NK-92 (cell line): ENCODE results near the gene TRAF3.
"Not testable (repeated sequence)": the region's sequence is repeated elsewhere in the genome, so short reads cannot be mapped to it uniquely, and the experiment has no call there.

Source experiments
- DNase-seq: peaks from one replicate; lab custom pipeline; 2025; ENCODE audit not compliant: unreplicated experiment; lab: John Stamatoyannopoulos, UW

TRAF3 gene

GRCh38 chr14:102827716-102828115 lies 50.5 kb downstream of the TRAF3 start:
- DNase-seq: no peak

DNA sequence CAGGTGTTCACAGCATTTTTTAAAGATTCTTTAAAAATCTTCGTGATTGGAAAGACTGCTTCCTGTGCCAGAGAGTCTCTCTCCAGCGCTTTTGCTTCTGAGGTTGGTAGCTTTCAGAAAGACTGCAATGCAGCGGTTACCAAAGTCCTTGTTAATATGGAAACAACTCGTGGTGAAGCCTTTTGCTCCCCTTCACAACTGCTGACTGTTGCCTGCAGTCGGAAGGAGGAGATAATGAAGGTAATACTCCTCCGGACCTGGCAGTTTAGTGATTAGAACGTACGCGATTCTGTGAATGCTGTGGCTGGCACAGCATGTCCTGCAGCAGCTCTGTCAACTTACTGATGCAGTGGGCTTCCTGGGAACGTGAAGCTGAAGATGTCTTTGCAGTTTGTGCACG lies 50.9 kb downstream of the TRAF3 start:
- DNase-seq: no peak

GRCh38 chr14:102829016-102829548 lies 51.8 kb downstream of the TRAF3 start:
- no peak for DNase-seq

GRCh38 chr14:102830474-102831045 lies 53.3 kb downstream of the TRAF3 start:
- DNase-seq: no peak

DNA sequence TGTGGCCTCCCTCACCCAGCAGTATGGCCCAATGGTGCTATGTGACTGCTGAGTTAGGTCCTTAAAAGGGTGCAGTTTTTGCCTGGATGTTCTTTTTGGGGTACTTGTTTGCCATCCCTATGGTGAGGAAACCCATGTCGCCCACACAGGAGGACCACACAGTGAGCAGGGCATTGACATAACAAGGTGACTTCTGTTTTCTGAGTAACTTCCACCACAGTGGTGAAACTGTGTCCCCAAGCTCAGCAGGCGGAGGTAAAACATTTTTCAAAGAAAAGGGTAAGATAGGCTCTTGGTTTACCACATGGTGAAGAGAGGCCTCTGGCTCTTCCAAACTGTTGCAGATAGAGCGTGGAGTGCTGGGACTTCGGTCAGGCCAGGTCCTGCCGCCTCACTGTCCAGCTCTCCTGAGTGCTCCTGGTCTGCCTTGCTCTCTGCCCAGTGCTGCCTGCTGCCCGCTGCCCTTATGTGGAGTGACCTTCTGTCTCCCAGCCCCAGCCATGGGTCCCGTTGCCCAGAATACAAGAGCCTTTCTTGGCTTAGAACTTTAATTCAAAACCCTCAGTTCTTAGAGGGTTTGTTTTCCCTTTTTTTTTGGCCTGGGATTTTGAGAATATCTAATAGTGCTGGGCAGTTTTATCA lies 54.0 kb downstream of the TRAF3 start:
- no peak for DNase-seq

DNA sequence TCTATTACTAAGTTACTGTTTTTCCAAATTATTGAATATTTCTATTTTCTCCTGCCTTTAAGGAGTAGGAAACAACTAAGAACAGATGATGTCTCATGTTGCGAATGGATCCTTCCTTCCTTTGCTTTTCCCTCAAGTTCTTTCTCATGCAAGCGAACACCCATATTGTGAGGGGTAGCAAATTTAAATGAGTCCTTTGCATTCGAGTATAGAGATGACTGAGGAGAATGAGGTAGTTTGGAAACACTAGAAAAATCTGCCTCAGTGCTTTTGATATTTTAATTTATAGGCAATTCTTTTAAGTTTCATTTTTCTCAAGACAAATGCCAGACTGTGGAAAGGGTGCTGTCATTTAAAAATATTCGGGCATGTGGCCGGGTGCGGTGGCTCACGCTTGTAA lies 56.1 kb downstream of the TRAF3 start:
- no peak for DNase-seq

DNA sequence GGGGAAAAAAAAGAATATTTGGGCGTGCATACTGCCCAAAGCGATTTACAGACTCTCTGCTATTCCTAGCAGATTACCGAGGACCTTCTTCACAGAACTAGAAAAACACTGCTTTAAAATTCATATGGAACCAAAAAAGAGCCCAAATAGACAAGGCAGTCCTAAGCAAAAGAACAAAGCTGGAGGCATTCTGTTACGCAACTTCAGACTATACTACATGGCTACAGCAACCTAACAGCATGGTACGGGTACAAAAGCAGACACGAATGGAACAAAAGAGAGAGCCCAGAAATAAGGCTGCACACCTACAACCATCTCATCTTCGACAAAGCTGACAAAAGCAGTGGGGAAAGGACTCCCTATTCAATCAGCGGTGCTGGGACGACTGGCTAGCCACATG lies 56.7 kb downstream of the TRAF3 start:
- DNase-seq: no peak

DNA sequence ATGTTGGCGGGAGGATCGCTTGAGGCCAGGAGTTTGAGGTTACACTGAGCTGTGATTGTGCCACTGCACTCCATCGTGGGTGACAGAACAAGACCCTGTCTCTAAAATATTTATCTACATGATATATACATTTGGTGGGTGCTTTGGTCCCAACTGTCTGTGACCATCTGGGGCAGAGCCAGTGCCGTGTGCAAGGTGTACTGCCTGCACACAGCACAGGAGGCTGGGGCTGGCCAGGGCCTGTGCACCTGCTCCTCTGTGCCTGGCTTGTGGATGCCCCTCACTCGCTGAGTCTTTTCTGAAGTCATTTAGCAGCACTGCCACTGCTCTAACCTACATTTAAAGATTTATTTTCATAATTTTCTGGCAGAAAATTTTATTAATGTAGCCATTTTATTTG lies 58.7 kb downstream of the TRAF3 start:
- DNase-seq: no peak

GRCh38 chr14:102837120-102837519 lies 59.9 kb downstream of the TRAF3 start:
- DNase-seq: not testable (repeated sequence)

DNA sequence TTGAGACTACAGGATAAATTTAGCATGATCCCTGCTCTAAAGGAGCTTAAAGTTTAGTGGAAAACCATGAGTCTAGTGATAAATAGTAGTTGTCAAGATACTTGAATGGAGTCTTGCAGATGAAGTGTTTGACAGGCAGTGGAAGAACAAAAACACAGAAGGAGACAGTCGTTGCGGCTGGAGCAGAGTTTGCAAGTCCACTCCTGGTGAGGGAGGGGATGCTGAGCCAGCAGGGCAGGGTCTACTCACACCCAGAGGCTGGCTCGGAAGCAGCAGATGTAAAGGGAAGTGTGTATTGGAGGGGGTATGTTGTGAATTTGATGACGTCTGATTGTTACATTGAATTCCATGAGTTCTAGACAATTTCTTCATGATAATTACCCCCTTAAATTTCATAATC lies 61.3 kb downstream of the TRAF3 start:
- DNase-seq: no peak

GRCh38 chr14:102840115-102840514 lies 62.9 kb downstream of the TRAF3 start:
- DNase-seq: no peak

DNA sequence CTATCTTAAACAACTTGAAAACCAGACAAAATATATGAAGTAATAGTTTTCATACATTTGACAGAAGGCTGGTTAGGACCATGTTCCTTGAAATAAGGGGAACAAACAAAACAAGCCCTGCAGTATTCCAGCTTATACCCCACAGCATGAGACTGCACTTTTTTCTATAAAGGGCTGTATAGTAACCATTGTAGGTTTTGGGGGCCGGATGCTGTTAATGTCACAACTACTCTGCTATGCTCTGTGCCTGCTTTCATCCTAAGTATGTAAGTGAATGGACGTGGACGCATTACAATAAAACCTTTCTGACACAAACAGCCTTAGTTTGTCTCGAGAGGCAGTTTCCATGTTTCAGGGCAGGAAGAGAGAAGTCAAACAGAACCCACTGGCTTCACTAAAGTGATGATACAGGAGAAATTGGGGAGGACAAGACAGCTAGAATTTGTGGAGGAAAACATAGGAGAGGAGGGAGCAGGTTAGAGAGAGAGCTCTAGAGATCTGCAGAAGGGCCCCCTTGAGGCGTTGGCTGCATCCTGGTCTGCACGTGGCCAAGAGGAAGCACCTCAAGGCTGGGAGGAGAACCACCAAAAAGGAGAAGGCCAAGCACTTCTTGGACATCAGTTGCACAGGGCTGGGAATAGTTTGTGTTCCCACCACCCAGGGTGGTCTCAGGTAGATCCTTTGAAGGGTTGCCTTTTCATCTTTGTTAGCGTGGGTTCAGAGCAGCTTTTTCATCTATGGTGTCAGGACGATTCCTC lies 63.7 kb downstream of the TRAF3 start:
- DNase-seq: no peak

DNA sequence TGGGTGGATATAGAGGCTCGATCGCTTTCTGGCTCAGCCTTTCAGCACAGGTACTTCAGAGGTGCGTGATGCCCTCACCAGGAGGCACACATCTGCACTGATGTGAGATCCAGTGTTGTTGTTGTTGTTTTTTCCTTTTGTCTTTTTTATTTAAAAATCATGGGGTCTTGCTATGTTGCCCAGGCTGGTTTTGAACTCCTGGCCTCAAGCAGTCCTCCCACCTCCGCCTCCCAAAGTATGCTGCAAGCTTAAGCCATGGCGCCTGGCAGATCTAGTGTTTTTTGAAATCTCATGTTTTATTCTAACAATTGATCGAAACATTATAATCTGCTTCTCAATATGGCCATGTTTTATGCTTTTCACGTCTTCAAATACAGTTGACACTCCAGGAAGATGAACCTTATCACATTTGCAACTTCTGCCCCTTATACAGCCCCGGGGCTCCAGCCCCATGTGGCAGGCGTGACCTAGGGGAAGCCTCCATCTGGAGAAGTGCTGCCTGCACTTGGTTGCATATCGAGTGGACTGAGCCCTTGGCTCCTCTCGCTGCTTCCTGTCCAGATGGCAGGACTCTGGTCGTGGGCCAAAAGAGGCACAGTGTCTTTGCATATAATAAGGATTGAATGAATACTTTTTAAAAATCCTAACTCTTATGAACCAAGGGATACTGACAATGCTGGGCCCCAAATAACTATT lies 71.7 kb downstream of the TRAF3 start:
- no peak for DNase-seq

- no peak for DNase-seq
Observed at GRCh38 chr14:102849526-102850379, 72.5 kb downstream of the TRAF3 start.

- DNase-seq: no peak
Observed at GRCh38 chr14:102853648-102854047, 76.4 kb downstream of the TRAF3 start.

- DNase-seq: no peak
Observed at GRCh38 chr14:102854091-102854703, 76.9 kb downstream of the TRAF3 start.

DNA sequence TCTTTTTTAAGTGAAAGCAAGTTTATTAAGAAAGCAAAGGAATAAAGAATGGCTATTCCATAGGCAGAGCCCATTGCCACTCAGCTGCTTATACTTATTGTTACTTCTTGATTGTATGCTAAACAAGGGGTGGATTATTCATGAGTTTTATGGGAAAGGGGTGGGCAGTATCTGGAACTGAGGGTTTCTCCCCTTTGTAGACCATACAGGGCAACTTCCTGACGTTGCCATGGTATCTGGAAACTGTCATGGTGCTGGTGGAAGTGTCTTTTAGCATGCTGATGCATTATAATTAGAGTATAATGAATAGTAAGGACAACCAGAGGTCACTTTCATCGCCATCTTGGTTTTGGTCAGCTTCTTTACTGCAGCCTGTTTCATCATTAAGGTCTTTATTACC lies 78.9 kb downstream of the TRAF3 start:
- DNase-seq: no peak

DNA sequence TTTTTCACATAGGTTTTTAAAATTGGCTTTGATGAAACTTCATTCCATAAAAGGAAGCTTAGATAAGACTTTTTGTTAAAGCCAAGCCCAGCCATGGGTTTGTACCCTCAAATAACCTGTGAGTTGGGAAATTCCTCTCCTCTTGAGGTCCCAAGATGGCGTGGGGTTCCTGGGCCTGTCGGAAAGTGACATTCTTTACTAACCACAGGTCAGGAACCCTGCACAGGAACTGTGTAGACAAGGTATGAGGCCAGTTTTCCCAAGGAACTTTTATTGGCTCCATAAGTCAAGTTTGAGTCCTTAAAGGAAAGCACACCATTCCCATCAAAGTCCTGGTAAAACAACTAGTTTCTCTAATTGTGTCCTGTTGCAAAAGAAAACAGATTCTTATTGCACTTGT lies 80.2 kb downstream of the TRAF3 start:
- DNase-seq: no peak

- no peak for DNase-seq
Observed at GRCh38 chr14:102859911-102860310, 82.7 kb downstream of the TRAF3 start.

- no peak for DNase-seq
Observed at GRCh38 chr14:102862154-102862773, 85.0 kb downstream of the TRAF3 start.
